ENCODE data around the gene GFRA4.

DNA sequence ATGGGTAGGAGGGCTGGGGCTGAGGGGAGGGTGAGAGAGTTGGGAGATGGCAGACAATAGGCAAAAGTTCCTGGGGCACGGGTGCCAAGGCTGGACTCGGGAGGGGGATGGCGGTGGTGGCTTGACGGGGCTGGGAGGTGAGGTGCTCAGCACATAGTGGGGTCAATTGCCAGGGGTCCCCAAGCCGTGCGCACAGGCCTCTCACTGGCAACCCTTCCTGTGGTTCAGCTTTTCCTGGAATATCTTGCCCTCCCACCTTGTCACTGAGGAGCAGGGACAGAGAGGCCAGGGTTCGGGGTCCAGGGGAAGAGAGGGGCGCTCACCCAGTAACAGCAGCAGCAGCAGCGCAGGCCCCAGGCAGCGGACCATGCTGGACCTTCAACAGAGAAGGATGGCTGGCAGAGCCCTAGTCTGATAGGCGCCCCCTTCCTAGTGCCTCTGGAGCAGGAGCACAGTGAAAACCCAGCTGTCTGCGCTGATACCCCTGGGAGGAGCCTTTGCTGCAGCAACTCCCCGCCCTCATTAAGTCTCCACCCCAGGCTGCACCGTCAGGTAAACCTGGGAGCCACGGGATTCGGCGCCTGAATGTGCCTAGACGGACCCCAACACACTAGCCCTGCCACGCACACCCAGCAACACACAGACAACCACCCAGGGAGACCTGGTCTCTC is at the start of gene GFRA4:
- TF ChIP-seq, protein P1, sequence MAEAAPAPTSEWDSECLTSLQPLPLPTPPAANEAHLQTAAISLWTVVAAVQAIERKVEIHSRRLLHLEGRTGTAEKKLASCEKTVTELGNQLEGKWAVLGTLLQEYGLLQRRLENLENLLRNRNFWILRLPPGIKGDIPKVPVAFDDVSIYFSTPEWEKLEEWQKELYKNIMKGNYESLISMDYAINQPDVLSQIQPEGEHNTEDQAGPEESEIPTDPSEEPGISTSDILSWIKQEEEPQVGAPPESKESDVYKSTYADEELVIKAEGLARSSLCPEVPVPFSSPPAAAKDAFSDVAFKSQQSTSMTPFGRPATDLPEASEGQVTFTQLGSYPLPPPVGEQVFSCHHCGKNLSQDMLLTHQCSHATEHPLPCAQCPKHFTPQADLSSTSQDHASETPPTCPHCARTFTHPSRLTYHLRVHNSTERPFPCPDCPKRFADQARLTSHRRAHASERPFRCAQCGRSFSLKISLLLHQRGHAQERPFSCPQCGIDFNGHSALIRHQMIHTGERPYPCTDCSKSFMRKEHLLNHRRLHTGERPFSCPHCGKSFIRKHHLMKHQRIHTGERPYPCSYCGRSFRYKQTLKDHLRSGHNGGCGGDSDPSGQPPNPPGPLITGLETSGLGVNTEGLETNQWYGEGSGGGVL (tag by site-specific recombination; IDR thresholded peaks at IDR 0.05) = no peak
- TF ChIP-seq ZNF138 (tag by site-specific recombination; IDR thresholded peaks at IDR 0.05; ENCODE audit: borderline replicate concordance) (no peak), ZNF830 (tag by site-specific recombination; IDR thresholded peaks at IDR 0.05; ENCODE audit: low read depth) (no peak), WT1 (tag by site-specific recombination; IDR thresholded peaks at IDR 0.05) (no peak)
- TF ChIP-seq, protein P2, sequence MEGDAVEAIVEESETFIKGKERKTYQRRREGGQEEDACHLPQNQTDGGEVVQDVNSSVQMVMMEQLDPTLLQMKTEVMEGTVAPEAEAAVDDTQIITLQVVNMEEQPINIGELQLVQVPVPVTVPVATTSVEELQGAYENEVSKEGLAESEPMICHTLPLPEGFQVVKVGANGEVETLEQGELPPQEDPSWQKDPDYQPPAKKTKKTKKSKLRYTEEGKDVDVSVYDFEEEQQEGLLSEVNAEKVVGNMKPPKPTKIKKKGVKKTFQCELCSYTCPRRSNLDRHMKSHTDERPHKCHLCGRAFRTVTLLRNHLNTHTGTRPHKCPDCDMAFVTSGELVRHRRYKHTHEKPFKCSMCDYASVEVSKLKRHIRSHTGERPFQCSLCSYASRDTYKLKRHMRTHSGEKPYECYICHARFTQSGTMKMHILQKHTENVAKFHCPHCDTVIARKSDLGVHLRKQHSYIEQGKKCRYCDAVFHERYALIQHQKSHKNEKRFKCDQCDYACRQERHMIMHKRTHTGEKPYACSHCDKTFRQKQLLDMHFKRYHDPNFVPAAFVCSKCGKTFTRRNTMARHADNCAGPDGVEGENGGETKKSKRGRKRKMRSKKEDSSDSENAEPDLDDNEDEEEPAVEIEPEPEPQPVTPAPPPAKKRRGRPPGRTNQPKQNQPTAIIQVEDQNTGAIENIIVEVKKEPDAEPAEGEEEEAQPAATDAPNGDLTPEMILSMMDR (tag by site-specific recombination; IDR thresholded peaks at IDR 0.05) = no peak
- TF ChIP-seq, protein P3, sequence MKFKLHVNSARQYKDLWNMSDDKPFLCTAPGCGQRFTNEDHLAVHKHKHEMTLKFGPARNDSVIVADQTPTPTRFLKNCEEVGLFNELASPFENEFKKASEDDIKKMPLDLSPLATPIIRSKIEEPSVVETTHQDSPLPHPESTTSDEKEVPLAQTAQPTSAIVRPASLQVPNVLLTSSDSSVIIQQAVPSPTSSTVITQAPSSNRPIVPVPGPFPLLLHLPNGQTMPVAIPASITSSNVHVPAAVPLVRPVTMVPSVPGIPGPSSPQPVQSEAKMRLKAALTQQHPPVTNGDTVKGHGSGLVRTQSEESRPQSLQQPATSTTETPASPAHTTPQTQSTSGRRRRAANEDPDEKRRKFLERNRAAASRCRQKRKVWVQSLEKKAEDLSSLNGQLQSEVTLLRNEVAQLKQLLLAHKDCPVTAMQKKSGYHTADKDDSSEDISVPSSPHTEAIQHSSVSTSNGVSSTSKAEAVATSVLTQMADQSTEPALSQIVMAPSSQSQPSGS (tag by site-specific recombination; IDR thresholded peaks at IDR 0.05; ENCODE audit: low read depth) = no peak
